GM21737 (cell line): ENCODE measurements around the gene FCHSD1.

Experiments
- ATAC-seq: cut with Tn5 transposase; IDR thresholded peaks from one replicate; pipeline ENCODE4 v1.9.1; 2021; ENCODE audit warnings: mild to moderate bottlenecking, moderate library complexity; ENCODE audit not compliant: unreplicated experiment

The FCHSD1 gene

DNA sequence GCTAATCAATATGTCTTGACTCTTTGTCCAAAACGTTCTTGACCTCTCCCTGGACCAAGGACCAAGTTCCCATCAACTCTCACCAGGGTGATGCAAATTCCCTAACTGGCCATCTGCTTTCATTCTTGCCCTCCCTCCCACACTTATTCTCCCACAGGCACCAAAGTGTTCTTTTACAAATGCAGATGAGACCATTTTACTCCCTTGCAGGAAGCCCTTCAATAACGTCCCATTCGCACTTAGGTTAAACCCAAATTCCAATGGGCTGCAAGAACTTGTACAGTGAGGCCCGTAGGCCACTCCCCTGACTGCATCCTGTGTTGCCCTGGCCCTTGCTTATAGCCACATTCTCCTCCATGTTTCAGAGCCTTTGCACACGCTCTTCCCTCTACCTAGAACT lies 23.5 kb upstream of the FCHSD1 start:
- ATAC-seq, result no peak

DNA sequence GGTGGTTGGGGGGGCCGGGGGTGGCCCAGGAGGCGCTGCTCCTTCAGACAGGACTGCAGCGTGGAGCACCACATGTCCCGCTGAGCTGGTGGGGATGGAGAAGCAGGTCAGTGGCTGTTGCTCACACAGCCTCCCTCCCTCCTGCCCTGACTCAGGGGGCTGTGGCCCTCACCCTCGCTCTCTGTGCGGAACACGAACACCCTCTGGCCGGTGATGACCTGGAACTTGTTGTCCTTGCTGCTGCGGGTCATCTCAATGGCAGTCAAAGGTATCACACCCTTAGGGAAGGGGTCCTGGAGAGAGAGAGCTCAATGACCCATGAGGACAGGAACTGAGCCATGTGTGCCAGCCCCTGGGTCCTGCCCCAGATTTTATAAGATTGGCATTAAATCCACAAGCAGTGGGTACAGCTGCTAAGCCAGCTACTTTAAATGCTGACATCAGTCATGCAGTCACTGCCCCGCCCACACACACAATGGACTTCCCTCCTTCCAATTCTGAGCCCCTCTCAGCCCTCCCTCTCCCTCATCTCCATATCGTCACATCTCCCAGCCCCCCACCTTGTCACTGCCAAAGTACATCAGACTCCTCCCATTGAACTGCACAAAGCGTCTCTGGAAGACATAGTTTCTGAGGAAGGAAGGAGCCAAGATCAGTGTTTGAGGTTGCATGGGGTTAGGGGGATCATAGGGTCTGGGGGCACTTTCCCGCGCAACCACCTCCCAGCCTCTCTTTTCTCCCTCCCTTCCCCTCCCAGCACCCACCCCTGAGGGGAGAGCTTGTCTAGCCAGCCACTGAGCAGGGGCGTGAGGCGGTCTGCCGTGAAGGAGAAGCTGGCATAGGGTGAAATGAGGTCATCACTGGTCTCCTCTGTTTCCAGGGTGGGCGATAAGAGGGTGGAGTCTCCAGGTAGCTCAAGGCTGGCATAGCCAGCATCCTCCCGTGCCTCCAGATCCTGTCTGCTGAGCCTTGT lies 21.9 kb upstream of the FCHSD1 start:
- no peak for ATAC-seq

DNA sequence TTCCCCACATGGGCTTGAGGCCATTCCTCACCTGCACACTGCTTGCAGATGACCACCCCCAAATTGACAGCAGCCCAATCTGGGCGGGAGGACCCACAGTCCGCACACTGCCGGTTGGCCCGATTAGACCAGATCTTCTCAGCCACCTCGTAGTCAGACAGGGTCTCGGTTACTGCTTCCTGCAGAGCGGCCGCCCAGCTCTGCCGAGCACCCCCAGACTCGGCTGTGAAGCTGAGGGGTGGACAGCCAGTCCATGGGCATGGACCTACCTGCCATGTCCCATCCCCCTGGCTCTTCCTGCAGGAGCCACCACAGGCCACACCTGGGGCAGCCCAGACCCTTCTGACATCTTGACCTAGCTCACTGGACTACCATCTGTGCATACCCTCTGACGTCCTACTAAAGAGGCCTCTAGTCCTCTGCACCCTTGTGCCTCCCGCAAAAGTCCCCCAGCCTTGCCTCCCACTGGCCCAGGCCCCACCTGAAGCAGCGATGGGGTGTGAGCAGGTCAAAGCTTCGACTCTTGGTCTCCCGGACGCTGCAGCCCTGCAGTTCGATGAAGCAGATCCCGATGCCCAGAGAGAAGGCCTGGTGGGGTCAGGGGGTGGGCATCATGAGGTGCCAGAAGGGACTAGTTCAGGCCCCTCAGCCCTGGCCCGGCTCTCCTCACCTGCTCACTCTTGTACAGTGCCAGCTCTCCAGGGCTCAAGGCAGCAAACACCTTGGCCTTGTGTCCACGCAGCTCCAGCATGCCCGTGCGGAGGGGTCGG lies 21.0 kb upstream of the FCHSD1 start:
- ATAC-seq, result no peak

DNA sequence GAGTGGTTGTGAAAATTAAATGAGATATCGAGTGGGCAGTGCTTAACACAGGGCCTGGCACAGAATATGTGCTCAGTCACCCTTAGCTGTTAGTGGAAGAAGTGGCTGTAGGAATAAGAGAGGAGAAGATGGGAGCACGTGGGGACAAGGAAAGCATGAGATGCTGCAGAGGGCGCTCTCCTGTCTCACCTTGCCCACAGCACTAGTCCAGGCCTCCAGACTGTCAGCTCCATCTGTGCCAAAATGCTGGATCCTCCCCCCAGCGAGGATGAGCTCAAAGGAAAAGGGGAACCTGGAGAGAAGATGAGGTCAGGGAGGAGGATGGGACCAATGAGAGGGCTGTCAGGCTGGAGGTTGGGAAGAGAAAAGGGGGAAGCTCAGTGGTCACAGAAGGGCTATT lies 18.3 kb upstream of the FCHSD1 start:
- ATAC-seq, result no peak

DNA sequence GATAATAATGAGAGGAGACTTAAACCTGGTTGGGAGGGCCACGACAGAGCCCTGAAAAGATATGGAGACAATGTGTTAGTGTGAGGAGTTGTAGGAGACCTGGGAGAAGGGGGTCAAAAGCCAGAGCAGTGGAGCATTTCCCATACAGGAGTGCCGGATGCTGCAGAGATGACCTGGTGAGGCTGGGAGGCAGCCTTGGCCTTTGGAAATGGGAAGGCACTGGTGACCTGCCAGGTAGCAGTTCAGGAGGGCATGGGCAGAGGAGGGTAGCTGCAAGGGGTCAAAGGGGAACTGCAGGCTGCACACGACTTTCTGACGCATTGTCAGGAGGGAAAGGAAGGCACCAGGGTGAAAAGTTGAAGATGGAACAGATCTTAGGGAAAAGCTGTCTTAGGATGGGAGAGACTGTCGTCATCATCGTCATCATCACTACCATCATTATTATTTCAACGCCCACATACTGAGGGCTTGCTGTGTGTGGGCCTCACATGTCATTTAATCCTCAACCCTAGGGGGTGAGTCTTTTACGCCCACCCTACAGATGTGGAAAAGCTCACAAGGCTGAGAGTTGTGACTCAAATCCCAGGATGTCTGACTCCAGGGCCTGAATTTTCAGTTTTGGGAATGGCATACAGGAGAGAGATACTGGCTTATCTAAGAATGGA lies 17.5 kb upstream of the FCHSD1 start:
- ATAC-seq, result no peak

DNA sequence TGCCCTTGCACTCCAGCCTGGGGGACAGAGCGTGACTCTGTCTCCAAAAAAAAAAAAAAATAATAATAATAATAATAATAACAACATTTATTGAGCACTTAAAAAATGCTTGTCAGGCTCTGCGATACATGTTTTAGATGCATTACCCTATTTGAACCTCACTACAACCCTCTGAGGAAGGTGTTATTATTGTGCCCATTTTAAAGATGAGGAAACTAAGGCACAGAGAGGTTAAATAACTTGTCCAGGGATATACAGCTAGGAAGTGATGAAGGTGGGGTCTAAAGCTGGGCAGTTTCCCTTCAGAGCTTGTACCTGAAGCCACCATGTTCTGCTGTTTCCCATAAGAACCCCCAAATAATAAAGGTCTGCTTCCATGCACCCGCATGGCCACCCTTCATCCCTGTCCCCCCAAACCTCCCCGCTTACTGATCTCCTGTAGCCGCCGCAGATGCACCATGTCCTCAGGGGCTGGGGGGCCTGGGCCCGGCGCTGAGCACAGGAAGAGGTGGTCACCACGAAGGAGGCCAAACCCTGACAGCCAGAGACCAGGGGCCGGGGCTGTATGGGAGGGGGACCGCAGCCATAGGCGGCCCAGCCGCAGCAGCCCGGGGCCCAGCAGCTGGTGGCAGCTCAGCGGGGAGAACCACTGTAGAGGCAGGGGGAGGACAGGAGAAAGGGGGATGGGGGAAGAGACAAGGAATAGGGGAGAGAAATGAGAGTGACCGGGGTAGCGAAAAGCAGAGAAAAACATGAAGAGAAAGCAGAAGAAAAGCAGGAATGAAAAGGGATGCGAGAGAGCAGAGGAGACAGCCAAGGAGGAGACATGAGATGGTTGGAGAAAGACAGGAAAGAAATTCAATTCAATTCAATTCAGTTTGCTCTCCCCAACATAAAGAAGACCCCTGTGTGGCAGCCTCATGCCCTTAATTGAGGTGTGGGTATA lies 15.1 kb upstream of the FCHSD1 start:
- no peak for ATAC-seq

DNA sequence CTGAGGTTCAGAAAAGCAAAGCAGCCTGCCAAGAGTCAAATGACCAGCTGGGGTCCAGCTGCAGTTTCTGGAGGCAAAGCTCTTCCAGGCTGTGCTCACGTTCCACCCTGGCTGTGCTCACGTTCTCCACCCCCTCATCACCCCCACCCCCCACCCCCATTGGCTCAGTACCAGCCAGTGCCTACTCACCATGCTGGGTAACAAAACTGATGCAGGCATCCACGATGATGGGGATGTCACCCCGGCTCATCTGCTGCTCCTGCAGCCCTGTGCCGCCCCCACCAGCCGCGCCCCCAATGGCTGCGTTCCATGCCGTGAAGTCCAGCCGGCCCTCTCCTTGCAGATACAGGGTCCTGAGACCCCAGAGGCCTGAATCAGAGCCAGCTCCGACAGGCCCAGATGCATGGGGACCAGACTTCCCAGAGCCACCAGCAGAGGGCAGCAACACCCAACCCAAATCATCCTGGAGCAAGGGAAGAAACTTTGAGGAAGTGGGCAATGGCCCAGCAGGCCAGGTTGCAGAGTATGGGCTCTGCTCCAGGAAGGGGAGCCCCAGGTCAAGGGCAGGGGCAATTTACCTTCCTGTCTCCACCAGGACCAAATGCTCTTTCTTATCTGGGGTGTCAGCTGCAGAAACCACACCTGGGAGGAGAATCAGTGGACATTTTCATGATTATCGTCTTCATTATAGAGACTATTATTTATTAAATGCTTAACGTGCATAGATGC lies 13.7 kb upstream of the FCHSD1 start:
- ATAC-seq, result peak; percentile 91

DNA sequence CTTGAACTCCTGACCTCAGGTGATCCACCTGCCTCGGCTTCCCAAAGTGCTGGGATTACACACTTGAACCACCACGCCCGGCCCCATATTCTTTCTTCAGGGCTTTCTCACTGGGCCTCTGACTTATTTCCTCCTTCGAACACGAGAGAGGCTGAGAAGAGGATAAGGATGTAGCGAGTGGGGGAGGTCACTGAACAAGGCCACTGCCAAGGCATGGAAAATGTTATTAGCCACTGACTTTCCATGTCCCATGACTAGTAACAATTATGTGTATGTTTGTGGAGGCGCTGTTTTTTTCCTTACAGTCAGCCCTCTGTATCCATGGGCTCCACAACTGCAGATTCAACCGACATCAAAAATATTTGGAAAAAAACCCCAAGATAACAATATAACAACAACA lies 12.3 kb upstream of the FCHSD1 start:
- ATAC-seq, result no peak

DNA sequence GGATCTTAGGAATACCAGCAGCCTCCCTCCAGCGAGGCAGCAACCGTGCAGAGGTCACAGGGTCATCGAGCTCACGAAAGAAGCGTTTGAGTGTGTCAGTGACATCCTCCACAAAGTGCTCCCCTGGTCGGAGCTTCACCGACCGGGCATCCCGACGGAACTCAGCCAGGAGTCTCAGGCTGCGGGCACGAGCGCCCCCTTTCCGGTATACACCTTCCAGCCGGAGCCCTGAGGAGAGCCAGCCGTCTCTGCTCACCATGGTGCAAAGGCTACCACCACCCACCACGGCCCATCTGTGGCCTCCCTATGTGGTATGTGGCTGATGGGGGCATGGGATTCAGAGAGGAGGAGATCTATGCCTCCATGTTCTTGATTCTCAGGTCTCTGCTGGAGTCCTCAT lies 10.8 kb upstream of the FCHSD1 start:
- no peak for ATAC-seq

DNA sequence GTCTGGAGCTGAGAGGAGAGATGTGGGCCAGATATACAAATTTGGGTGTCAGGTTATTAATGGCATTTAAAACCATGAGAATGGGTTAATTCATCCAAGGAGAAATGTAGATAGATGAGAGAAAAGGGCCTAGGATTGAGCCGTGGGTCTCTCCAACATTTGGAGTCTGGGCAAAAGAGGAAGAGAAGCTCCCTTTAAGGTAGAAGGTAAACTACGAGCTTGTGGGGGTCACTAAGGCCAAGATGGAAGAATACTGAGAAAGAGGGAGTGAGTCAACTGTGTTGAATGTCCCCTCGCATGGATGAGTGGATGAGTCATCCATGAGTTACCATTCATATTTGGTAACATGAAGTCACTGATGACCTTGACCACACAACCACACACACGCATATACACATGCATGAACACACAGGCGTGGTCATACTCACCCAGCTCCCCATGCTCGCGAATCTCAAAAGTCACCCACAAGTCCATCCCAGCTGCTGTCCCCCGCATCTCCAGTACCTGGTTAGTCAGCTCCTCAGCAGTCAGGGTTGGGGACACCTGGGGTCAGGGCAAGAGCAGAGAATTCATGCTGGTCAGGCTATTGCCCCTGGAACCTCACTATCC lies 6.8 kb upstream of the FCHSD1 start:
- ATAC-seq, result no peak

DNA sequence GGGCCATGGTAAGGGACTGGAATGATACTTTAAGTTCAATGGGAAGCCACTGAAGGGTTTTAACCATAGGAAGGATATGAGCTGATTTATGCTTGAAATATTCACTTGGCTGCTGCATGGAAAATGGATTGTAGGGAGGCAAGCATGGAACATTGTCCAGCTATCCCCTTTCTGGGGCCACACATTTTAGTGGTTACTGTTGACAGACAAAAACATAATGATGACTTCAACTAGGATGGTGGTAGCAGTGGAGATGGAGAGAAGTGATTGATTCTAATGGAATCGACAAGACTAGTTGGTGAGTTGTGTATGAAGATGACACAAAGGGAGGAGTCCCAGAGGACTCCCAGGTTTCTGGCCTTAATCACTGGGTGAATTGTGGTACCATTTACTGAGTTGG lies 6.2 kb upstream of the FCHSD1 start:
- no peak for ATAC-seq

DNA sequence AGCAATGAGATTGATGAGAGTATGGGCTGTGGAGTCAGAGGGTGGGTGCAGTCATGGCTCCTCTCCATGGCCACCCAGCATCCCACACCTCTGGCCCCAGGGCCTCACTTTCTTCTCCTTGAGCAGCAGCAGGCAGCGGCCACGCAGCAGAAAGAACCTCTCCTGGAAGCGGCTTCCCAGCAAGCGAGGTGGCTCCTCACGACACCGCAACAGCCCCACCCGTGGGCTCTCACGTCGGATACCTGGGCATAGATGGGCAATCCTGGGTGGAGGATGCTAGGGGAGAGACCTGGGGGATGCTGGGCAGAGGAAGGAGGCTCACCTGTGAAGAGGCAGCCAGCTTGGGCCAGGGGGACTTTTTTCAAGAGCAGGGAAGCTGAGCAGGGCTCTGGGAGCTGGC lies 5.2 kb upstream of the FCHSD1 start:
- ATAC-seq, result no peak

DNA sequence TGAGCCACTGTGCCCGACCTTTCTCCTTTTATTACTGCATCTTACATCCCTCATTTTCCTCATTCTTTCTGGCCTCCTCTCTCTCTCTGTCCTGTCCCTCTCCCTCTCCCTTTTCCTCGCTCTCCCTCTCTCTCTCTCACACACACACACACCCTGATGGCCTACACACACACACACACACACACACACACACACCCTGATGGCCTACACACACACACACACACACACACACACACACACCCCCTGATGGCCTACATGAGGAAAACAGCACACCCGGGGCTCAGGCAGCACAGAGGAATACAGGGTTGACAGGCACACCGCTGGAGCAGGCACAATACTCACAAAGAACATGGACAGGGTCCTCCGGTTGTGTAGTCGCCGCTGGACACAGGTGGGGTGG lies 3.8 kb upstream of the FCHSD1 start:
- no peak for ATAC-seq

DNA sequence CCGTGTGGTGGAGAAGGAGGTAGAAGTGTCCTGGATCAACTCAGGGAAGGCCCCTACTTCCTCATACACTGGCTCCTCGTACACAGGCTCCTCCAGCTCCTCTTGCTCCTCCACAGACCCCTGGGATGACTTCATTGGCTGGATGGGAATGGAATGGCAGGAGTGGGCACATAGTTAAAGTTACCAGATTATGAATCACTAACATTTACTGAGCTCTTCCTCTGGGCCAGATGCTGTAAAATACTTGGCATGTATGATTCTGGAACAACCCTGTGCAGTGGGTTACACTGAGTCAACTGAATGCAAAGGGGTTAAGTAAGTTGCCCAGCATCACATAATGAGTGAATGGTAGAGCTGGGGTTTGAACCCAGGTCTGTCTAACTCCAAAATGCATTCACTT lies 3.1 kb upstream of the FCHSD1 start:
- ATAC-seq, result no peak

DNA sequence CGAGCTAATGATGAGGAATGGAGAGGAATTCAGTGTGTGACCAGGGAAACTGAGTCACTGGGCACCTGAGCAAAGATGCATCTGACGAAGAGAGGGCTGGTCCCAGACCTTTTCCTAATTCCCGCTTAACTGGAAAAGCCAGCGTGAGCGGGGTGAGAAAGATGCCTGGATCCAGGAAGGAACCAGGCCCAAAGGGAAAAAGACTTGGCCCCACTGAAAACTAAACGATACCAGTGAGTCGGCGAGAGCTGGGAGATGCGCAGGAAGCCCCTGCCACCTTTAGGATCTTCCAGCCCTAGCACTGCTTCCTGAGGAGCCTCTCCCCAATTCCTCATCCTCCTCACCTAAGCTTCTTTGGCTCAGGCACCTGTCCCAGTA lies 499 bp upstream of the FCHSD1 start:
- no peak for ATAC-seq

DNA sequence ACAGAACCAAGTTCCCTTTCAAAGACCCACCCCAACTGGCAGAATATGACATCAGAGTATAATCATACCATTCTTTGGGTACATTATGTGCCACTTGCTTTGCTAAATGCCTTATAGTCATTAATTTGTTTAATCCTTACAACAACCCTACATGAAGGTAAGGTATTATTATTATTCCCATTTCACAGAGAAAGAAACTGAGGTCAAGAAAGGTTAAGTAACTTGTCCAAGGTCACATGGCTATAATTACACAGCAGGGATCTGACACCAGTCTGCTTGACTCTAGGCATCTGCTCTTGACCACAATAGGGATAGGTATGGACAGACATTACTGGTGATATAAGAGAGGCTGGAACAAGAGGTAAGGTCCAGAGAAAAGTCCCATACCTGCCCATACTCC lies 1.2 kb downstream of the FCHSD1 start:
- ATAC-seq, result no peak

DNA sequence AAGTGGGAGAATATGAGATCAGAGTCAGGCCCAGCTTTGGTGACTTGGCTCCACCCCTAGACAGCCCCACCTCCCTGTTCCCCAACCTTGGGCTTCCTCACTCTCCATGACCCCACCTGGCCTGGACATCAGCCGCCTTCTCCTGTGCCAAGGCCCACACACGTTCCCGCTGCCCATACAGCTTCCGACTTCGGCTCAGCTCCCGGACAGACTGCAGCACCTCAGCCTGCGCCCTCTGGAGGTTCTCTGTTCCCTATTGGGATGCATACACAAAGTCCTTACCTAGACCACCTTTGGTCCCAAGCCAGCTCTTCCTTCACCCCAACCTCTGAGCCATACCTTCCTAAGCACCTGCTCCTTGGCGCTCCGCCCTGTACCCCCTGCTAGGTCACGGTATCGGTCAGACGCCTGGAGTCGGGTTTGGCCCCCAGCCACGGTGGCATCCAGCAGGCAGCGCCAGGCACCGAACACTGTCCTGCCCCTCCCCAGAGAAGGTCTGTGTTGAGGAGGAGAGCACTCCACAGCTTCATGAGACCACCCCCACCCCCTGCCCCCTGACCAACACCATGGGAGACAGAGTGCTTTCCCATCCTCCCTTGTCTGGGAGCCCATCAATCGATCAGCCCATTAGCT lies 2.0 kb downstream of the FCHSD1 start:
- ATAC-seq, result no peak

DNA sequence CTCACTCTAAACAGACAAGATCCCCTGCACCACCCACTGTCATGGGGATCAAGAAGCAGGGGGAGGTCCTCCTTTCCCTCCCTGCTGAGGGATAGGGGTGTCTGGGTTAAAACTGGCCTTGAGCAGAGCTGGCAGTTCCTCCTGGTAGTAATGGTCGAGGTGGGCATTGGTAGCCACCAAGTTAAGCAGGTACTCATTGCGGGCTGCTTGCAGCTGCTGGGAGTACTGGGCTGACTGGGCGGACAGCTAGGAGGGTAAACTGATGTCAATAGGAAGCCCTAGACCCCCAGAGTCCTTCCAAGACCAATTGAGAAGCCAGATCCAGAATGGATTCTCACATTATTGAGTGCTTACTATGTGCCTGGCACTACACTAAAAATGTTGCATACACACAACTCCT lies 3.4 kb downstream of the FCHSD1 start:
- no peak for ATAC-seq

DNA sequence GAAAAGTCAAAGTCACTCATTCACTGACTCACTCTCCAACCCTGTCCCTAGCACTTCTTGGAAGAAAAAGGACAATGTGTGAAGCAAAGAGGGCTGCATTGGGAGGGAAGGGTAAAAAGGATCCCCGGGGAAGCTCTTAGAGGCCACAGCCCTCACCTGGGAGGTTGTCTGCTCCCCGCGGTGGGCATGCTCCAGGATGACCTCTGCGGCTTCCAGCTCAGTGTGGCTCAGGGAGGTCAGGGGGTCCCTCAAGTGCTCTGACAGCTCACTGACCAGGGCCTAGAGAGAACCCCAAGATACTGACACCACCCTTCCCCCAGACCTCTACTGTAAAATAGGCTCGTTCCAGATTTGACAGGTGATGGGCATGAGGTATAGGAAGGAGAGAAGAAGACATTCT lies 4.0 kb downstream of the FCHSD1 start:
- no peak for ATAC-seq
